Measurements from ENCODE around the gene KRT77.

DNA sequence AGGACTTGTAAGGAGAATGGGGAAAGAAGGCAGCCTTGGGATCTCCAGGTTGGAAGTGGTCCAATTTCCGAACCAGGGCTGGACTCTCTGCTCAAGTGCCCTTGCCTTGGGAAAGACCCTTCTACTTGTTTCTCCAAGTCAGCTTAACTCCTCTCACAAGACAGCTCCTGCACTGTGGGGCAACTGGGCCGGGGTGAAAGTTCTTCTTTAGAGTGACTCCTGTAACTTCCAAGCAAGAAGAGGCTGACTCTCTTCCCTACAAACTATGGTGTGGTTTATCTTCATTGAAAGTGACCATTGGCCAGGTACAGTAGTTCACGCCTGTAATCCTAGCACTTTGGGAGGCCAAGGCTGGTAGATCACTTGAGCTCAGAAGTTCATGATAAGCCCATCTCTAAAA is 36.9 kb downstream of the KRT77 start:
- TF ChIP-seq POLR2A (IDR thresholded peaks at IDR 0.05) = no peak
- TF ChIP-seq CTCF (IDR thresholded peaks at IDR 0.05) = no peak
- TF ChIP-seq POLR2AphosphoS5 (IDR thresholded peaks at IDR 0.05) = no peak

Measured in breast epithelium (tissue), 3 donors.